HG03342 (cell line): Measurements from ENCODE around the gene CYB561D1.
"Not testable (repeated sequence)": the region's sequence is repeated elsewhere in the genome, so short reads cannot be mapped to it uniquely, and the experiment has no call there.

ENCODE experiments used
- ATAC-seq: cut with Tn5 transposase; IDR thresholded peaks from one replicate; pipeline ENCODE4 v1.9.1; 2021; ENCODE audit warnings: mild to moderate bottlenecking, moderate library complexity; ENCODE audit not compliant: unreplicated experiment

CYB561D1 gene

GRCh38 chr1:109493805-109494539 lies at the start of gene CYB561D1:
TSS of gene CYB561D1 (plus strand) at chr1:109494094. CDS start at chr1:109494140, 46 bp downstream.
- peak; percentile 90 for ATAC-seq

- ATAC-seq, result no peak
These were observed 49.5 kb upstream of the CYB561D1 start for GRCh38 chr1:109444346-109444745.

- ATAC-seq, result not testable (repeated sequence)
These were observed 47.8 kb upstream of the CYB561D1 start for GRCh38 chr1:109445949-109446695.

- ATAC-seq, result no peak
These were observed 46.4 kb upstream of the CYB561D1 start for GRCh38 chr1:109447524-109447923.

GRCh38 chr1:109454497-109455133 lies 39.3 kb upstream of the CYB561D1 start:
- no peak for ATAC-seq

- ATAC-seq, result no peak
These were observed 36.1 kb upstream of the CYB561D1 start for GRCh38 chr1:109457819-109458218.

GRCh38 chr1:109466125-109466451 lies 27.8 kb upstream of the CYB561D1 start:
- ATAC-seq, result no peak

- ATAC-seq, result no peak
These were observed 27.2 kb upstream of the CYB561D1 start, which contains the start of gene SYPL2 for GRCh38 chr1:109466452-109467300. TSS of gene SYPL2 (plus strand) at chr1:109466546. CDS start at chr1:109466844, 298 bp downstream.

GRCh38 chr1:109467301-109467777 lies 26.6 kb upstream of the CYB561D1 start:
- no peak for ATAC-seq

- ATAC-seq, result no peak
These were observed 25.8 kb upstream of the CYB561D1 start for GRCh38 chr1:109468061-109468460.

- ATAC-seq, result no peak
These were observed 25.0 kb upstream of the CYB561D1 start for GRCh38 chr1:109468903-109469302.

GRCh38 chr1:109470245-109470644 lies 23.6 kb upstream of the CYB561D1 start:
- ATAC-seq, result no peak

GRCh38 chr1:109472779-109473178 lies 21.1 kb upstream of the CYB561D1 start:
- no peak for ATAC-seq

GRCh38 chr1:109473284-109474057 lies 20.4 kb upstream of the CYB561D1 start:
- not testable (repeated sequence) for ATAC-seq

- ATAC-seq, result no peak
These were observed 19.2 kb upstream of the CYB561D1 start for GRCh38 chr1:109474697-109475096.

- no peak for ATAC-seq
These were observed 18.6 kb upstream of the CYB561D1 start for GRCh38 chr1:109475261-109475660.

GRCh38 chr1:109476825-109477224 lies 17.1 kb upstream of the CYB561D1 start:
- no peak for ATAC-seq

- ATAC-seq, result no peak
These were observed 16.1 kb upstream of the CYB561D1 start for GRCh38 chr1:109477821-109478220.

- ATAC-seq, result no peak
These were observed 15.1 kb upstream of the CYB561D1 start for GRCh38 chr1:109478806-109479205.

GRCh38 chr1:109479311-109479710 lies 14.6 kb upstream of the CYB561D1 start:
- ATAC-seq, result no peak
